Prostate gland (tissue), 2 donors: ENCODE measurements around the gene U2SURP. TPM values are rescaled to one million over a fixed set of nuclear protein-coding genes. Genes with fewer than 3 reads are reported as not detected.

Experiments
- DNase-seq: peaks from one replicate; pipeline ENCODE4 v3.0.0-alpha.2; 2019; ENCODE audit warnings: low spot score
- H3K27ac ChIP-seq, 2 donors: fragments of 200-600 bp; sonication (generic); 2 replicates each; pipeline ENCODE4 v1.5.1; 2017 to 2019
- H3K27me3 ChIP-seq: fragments of 200-600 bp; sonication (generic); replicated peaks from 2 replicates; pipeline ENCODE4 v1.5.1; 2019; ENCODE audit not compliant: insufficient read depth
- H3K36me3 ChIP-seq, 2 donors: fragments of 200-600 bp; sonication (generic); 1 replicate in 1 of 2; 2 replicates in 1 of 2; pipeline versions ENCODE4 v1.5.1 to v1.8.1; 2017 to 2019
- H3K4me1 ChIP-seq: fragments of 200-600 bp; sonication (generic); replicated peaks from 2 replicates; pipeline ENCODE4 v1.5.1; 2019
- H3K4me3 ChIP-seq, 2 donors: fragments of 200-600 bp; sonication (generic); 2 replicates each; pipeline ENCODE4 v1.5.1; 2017 to 2019
- H3K9me3 ChIP-seq: fragments of 200-600 bp; sonication (generic); 2 replicates; pipeline ENCODE4 v1.5.1; 2017
- CTCF ChIP-seq, 4 experiments: fragments of 200-600 bp in 2 of 4; fragments of 450-650 bp in 2 of 4; sonication (generic) in 2 of 4; IDR thresholded peaks; 1 replicate in 3 of 4; 2 replicates in 1 of 4; pipeline ENCODE4 v1.5.1; 2016 to 2019; ENCODE audit warnings: antibody characterized with exemption in 4 of 4, mild to moderate bottlenecking in 2 of 4, moderate library complexity in 2 of 4
- POLR2A ChIP-seq: fragments of 450-650 bp; IDR thresholded peaks from one replicate; pipeline ENCODE4 v1.6.1; 2016; ENCODE audit warnings: antibody characterized with exemption, mild to moderate bottlenecking
- POLR2AphosphoS5 ChIP-seq: sonication (generic); formaldehyde crosslinking; IDR thresholded peaks from one replicate; pipeline ENCODE4 v1.6.1; 2017; ENCODE audit warnings: antibody characterized with exemption
- WGBS: methylation state at CpG from one replicate; pipeline ENCODE4 v1.1.5; 2018; 5-methylcytosine and 5-hydroxymethylcytosine counted together
- intact Hi-C: fragments of 100-400 bp; cut with DNase I; formaldehyde crosslinking; loops from one replicate; pipeline ENCODE4 v1.14.2; 2022
- total RNA-seq, 2 donors: library from RNA; depleted of rRNA; stranded (reverse); fragments of >200 nt; gene quantifications; one replicate each; pipeline ENCODE4 v1.1.0, GENCODE V29; 2016

U2SURP gene
- total RNA-seq, 2 donors from 2014 or later = 38.3 to 59.4 TPM

- Histone ChIP-seq H3K4me1 (no peaks in the 10 kb centered on the region), H3K4me3 (no peak overlapping the region), H3K36me3 (no peaks in the 10 kb centered on the region), H3K9me3 (no peaks in the 10 kb centered on the region), H3K27ac (no peak overlapping the region), H3K27me3 (no peaks in the 10 kb centered on the region)
- no peak for DNase-seq
- intact Hi-C loops = loop anchor here (10.0 kb wide), 2 partner anchors 275 to 1565 kb away; partner anchors contain the start of gene TRPC1
- WGBS = 81% methylated on average over 4 of the region's 4 CpGs
- TF ChIP-seq POLR2AphosphoS5 (no peak), POLR2A (no peak), CTCF (IDR thresholded peaks at IDR 0.05) (no peak)
Observed at GRCh38 chr3:142999881-143000280, 1.5 kb upstream of the U2SURP start.

GRCh38 chr3:143000528-143000927 is 842 bp upstream of the U2SURP start:
- Histone ChIP-seq H3K9me3 (no peaks in the 10 kb centered on the region), H3K27me3 (no peaks in the 10 kb centered on the region), H3K4me1 (no peaks in the 10 kb centered on the region), H3K27ac (peak overlapping the region; percentile 89 to 91), H3K36me3 (no peaks in the 10 kb centered on the region), H3K4me3 (peak overlapping the region; percentile 80 to 94)
- intact Hi-C loops = loop anchor here (10.0 kb wide), 2 partner anchors 276 to 1566 kb away; partner anchors contain the start of gene TRPC1
- TF ChIP-seq POLR2A (no peak), POLR2AphosphoS5 (no peak), CTCF (IDR thresholded peaks at IDR 0.05) (no peak)
- 10% methylated on average over 10 of the region's 10 CpGs for WGBS
- DNase-seq = no peak

- Histone ChIP-seq H3K27me3 (no peaks in the 10 kb centered on the region), H3K4me1 (no peaks in the 10 kb centered on the region), H3K36me3 (no peaks in the 10 kb centered on the region), H3K27ac (peak overlapping the region; percentile 89 to 91), H3K9me3 (no peaks in the 10 kb centered on the region), H3K4me3 (peak overlapping the region; percentile 80 to 94)
- WGBS = under 1% methylated on average over 15 of the region's 15 CpGs
- TF ChIP-seq CTCF (IDR thresholded peaks at IDR 0.05) (no peak), POLR2AphosphoS5 (no peak), POLR2A (no peak)
- no peak for DNase-seq
- intact Hi-C loops = loop anchor here (1.0 to 10.0 kb wide), 3 partner anchors 276 to 1566 kb away; partner anchors contain the start of genes ATR and TRPC1
Observed at GRCh38 chr3:143001034-143001368, 369 bp upstream of the U2SURP start.

GRCh38 chr3:143002083-143002712 is 828 bp downstream of the U2SURP start:
- H3K4me3 ChIP-seq = peak overlapping the region; percentile 80 to 94
- H3K4me1 ChIP-seq = no peaks in the 10 kb centered on the region
- DNase-seq = no peak
- intact Hi-C loops = loop anchor here (10.0 kb wide), 2 partner anchors 277 to 1567 kb away; partner anchors contain the start of gene TRPC1
- H3K27ac ChIP-seq = peak overlapping the region; percentile 89 to 91
- under 1% methylated on average over 19 of the region's 19 CpGs for WGBS
- H3K36me3 ChIP-seq = no peaks in the 10 kb centered on the region
- TF ChIP-seq POLR2A (no peak), CTCF (IDR thresholded peaks at IDR 0.05) (no peak), POLR2AphosphoS5 (no peak)
- no peaks in the 10 kb centered on the region for H3K9me3 ChIP-seq
- H3K27me3 ChIP-seq = no peaks in the 10 kb centered on the region

GRCh38 chr3:143002727-143003126 is 1.4 kb downstream of the U2SURP start:
- H3K27ac ChIP-seq = no peak overlapping the region
- H3K4me1 ChIP-seq = no peaks in the 10 kb centered on the region
- H3K27me3 ChIP-seq = no peaks in the 10 kb centered on the region
- intact Hi-C loops = loop anchor here (10.0 kb wide), 2 partner anchors 278 to 1568 kb away; partner anchors contain the start of gene TRPC1
- no peaks in the 10 kb centered on the region for H3K36me3 ChIP-seq
- 5% methylated on average over 9 of the region's 9 CpGs for WGBS
- TF ChIP-seq POLR2A (no peak), POLR2AphosphoS5 (no peak), CTCF (IDR thresholded peaks at IDR 0.05) (no peak)
- DNase-seq = no peak
- H3K9me3 ChIP-seq = no peaks in the 10 kb centered on the region
- peak overlapping the region; percentile 80 to 94 for H3K4me3 ChIP-seq
